Suppressor macrophage treated with lipopolysaccharide for 1 hour (primary cell): ENCODE data around the gene ERBB4.

ENCODE experiments used
- DNase-seq, 3 donors: peaks; one replicate each; pipeline ENCODE4 v3.0.0-alpha.2; 2020 to 2022

ERBB4 gene

DNA sequence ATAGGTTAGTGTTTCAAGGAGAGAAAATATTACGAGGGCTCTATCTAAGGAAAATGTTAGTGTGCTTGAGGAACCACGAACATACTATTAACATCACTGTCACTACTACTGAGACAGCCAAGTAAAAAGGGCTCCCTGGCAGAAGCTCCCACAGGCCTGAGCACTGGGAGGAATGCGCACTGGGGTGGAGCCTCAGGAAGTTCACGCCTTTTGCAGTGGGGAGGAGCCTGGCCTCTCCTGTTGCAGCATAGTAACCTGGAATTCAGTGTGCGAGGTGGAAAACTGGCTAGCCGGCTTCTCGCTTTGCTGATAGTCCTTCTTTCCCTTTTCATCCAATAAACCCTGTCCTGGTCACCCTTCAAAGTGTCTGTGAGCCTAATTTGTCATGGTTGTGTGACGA is 250.3 kb downstream of the ERBB4 start:
- no peak for DNase-seq

- no peak for DNase-seq
Observed at GRCh38 chr2:212284166-212284565, 254.4 kb downstream of the ERBB4 start.

- no peak for DNase-seq
Observed at GRCh38 chr2:212282671-212283261, 255.8 kb downstream of the ERBB4 start.

- no peak for DNase-seq
Observed at GRCh38 chr2:212276813-212277212, 261.8 kb downstream of the ERBB4 start.

DNA sequence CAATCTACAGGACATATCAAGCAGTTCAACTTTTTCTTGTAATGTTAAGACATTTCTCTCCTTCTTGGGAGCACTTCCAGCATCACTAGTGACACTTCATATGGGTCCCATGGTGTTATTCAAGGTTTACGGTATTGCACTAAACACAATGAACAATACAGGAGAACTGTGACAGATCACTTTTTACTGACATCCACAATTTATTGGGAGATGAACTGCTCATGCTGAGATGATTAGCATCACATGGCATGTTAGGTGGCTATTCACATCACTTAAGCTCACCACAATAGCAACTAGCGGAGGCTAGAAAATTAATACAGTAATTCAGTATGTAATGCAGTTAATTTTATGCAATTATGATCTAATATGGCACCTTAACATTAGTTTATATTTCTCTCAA is 264.4 kb downstream of the ERBB4 start:
- DNase-seq: no peak

GRCh38 chr2:212271583-212271982 is 267.0 kb downstream of the ERBB4 start:
- DNase-seq: no peak

- no peak for DNase-seq
Observed at GRCh38 chr2:212269005-212269404, 269.6 kb downstream of the ERBB4 start.

DNA sequence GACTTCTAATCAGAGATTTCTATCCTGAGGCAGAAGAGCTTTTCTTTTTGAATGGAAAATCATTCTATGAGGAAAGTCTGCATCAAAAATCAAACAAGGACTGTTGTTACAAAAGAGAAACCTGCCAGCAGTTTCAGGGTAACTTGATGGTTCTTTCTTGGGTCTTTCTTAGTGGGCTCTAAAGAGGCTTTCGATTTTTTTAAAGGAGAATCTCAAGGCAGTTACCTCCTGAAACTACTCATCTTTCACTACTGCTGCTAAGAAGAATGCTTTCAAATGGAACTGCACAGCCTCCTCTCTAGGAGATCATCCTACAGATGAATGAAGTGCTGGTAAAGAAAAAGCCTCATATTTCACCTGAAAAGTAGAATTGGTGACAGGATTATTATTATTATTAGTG is 272.3 kb downstream of the ERBB4 start:
- DNase-seq: no peak

DNA sequence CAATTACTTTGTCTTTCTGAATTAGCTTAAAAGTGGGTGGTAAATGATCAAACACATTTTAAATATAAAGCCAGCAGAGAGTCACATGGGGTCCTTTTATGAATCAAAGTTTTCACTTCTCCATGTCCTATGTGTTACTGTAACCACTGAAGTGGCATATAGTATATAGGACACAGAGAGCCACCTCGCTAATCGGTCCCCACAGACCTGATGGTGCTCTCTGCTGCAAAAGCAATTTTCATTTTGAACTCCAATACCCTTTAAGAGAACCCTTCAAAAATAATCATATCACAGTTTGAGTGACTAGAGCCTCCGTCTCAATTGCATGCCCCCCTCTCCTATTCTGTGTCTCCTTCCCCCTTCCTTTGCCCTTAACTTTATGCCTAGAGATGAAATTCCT is 272.8 kb downstream of the ERBB4 start:
- peak in 1 of 3 donors; percentile 14 for DNase-seq

- DNase-seq: no peak
Observed at GRCh38 chr2:212264187-212264586, 274.4 kb downstream of the ERBB4 start.

DNA sequence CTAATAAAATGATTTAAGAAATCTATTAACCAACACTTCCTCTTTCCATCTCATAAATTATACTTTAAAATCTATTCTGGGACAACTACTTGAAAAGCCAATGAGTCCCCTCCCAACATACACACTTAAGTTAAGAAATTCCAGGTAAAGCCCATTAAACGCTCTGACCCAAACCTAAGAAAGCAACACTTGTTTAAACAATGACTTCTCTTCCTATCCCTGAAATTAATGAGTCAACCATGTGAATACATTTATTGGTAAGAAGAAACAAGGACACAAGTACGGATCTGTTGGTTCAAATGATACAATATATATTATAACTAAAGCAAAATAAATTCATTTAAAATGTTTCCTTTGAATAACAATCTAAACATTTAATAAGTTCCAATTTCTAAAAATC is 279.4 kb downstream of the ERBB4 start:
- DNase-seq: no peak

- no peak for DNase-seq
Observed at GRCh38 chr2:212254339-212254738, 284.3 kb downstream of the ERBB4 start.

DNA sequence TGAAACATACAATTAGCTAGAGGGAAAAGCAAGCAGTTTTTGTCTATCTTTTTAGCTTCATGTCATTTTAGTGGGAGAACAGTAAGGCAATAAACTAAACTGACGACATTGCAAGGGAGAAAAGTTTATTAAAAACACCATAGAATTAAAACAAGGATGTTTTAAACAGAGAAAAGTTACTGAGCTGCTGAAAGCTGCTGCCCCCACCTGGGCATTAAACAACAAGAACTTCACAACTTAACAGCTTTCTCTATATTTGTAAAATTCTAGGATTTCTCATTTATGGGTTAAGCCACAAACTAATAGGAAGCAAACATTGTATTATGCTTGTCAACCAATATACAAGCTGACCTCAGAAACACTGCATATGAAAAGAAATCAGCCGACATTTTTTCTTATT is 289.2 kb downstream of the ERBB4 start:
- peak in 1 of 3 donors; percentile 17 for DNase-seq

DNA sequence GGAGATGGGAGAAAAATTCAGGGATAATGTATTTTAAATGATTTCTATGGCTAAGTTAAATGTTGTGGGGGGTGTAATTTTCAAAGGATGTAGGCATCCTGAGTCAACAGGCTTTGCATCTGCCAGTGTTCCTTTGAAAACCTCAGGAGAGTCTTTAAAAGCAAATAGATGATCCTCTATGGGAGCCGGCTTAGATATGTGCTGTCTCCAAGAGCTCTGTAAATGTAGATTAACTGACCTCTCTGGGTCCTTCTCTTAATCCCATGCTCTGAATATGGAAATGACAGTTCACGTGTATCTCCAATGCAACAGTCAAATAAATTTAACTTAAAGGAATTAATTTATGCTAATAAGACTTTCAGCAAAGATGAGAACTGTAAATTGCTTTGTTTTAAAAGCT is 292.7 kb downstream of the ERBB4 start:
- no peak for DNase-seq

- DNase-seq: peak in 1 of 3 donors; percentile 14
Observed at GRCh38 chr2:212242724-212243123, 295.9 kb downstream of the ERBB4 start.

DNA sequence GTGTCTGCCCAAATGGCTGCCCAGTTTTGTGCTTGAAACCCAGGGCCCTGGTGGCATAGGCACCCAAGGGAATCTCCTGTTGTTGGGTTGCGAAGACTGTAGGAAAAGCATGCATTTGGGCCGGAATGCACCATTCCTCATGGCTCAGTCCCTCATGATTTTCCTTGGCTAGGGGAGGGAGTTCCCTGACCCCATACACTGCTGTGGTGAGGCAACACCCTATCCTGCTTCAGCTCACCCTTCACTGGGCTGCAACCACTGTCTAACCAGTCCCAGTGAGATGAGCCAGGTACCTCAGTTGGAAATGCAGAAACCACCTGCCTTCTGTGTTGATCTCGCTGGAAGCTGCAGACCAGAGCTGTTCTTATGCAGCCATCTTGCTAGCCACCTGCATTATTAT is 300.4 kb downstream of the ERBB4 start:
- peak in 1 of 3 donors; percentile 11 for DNase-seq

- DNase-seq: peak in 1 of 3 donors; percentile 15
Observed at GRCh38 chr2:212237350-212238095, 301.1 kb downstream of the ERBB4 start.

DNA sequence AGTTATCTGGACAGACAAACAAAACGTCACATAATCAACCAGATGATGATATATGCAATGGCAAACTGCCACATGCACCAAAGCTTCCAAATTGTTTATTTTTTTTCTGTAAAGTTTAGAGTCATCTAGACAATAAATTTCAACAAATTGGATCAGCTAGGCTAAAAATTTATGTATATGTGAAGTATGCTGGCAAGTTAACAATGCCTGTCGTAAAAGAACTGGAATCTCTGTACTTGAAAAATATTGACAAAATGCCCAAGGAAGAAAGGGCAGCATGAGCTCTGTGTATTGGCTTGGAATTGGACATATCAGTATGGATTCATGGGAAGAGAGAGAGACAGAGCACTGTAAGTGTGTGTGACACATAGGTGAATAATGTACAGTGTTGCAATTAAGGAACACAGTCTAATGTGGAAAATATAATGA is 309.8 kb downstream of the ERBB4 start:
- no peak for DNase-seq

- no peak for DNase-seq
Observed at GRCh38 chr2:212227755-212228154, 310.8 kb downstream of the ERBB4 start.

DNA sequence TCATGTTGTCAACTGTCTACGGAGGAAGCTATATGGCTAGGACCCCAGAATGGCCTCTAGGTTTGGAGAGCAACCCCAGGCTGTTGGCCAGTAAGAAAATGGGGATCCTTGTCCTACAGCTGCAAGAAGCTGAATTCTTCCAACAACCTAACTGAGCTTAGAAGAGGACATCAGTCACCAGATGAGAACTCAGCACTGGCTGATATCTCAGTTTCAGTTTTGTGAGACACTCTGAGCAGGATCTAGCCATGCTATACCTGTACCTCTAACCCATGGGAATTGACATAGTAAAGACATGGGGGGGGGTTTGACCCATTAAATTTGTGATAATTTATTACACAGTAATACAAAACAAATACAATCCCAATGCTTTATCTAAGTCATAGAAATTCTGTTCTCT is 312.5 kb downstream of the ERBB4 start:
- DNase-seq: peak in 1 of 3 donors; percentile 11

DNA sequence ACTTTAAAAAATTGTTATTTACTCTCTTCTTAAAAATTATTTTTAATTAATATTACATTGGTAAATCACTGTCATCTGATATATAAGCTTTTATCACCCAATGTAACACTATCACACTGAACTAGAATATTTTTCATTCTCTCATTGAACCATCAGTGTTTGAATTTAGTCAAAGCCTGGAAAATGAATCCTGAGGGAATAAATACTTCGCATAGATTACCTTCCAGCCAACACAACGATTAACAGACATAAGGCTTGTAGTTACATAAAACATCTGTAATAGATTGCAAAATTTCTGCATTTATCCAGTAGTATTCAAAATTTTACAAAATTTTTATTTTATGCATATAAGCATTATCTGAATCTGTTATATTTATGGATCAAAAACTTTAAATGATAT is 314.9 kb downstream of the ERBB4 start:
- DNase-seq: no peak

DNA sequence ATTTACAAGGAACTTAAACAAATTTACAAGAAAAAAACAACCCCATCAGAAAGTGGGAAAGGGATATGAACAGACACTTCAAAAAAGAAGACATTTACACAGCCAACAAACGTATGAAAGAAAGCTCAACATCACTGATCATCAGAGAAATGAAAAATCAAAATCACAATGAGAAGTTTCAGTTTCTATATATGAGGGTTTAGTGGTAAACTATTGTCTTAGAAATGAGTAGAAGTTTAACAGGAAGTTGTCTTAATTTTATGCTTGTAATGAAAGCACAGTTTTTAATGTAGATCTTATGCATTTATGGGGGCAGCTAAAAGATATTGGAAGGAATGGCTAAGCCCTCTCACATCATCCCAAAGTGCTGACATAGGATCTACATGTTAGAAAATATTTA is 325.4 kb downstream of the ERBB4 start:
- no peak for DNase-seq

DNA sequence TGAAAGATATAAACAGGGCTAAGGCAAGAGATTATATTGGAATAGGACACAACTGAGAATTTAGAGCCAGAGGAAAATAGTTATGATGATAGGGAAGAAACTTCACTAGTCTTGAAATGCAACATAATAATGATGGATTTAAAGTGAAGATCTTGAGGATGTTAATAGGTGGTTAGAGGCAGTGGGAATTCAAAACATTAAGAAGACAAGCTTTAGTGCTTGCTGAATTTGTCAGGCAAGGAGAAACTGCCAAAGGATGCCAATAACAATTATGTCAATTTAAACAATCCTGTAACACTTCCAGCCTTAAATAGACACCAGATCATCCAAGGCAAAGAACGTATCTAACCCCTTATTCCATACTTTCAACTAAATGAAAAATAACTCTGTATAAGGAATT is 330.1 kb downstream of the ERBB4 start:
- DNase-seq: no peak

GRCh38 chr2:212197776-212198175 is 340.8 kb downstream of the ERBB4 start:
- no peak for DNase-seq

DNA sequence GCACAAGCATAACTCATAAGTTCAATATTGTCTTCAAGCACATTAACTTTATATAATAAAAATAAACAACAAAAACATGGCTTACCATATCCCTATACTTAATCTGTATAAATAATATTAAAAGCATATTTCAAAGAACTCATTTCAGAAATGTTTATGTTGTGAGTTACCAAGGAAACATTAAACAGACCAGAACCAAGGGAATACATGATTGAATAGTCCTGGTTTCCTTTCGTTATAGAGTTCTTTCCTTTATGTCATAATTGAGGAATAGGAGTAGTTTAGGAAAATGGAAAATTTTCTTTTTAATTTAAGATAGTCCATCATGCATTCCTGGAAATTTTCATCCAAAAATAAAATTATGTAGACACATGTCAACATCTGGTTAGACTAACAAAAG is 343.0 kb downstream of the ERBB4 start:
- DNase-seq: no peak
